ENCODE results near the gene SYN1.

The SYN1 gene

GRCh38 chrX:47530049-47530448, 89.6 kb downstream of the SYN1 start:
- DNase-seq (ENCODE audit: low read depth in 2 of 2): no peak

- no peak for DNase-seq (ENCODE audit: low read depth in 2 of 2)
Observed at GRCh38 chrX:47529548-47529947, 90.1 kb downstream of the SYN1 start.

GRCh38 chrX:47523713-47524166, 95.9 kb downstream of the SYN1 start:
- DNase-seq (ENCODE audit: low read depth in 2 of 2): no peak

- DNase-seq (ENCODE audit: low read depth in 2 of 2): peak; percentile 69 to 70
Observed at GRCh38 chrX:47523297-47523696, 96.4 kb downstream of the SYN1 start.
